K562 (cell line): ENCODE measurements around the gene ENOX2. TPM values are rescaled to one million over a fixed set of nuclear protein-coding genes. Genes with fewer than 3 reads are reported as not detected.

Experiments used
- ATF7 ChIP-seq: fragments of 450-650 bp; IDR thresholded peaks from 2 replicates; pipeline ENCODE4 v1.7.1; 2014; ENCODE audit warnings: mild to moderate bottlenecking, moderate library complexity
- C11orf30 ChIP-seq: fragments of 450-650 bp; IDR thresholded peaks from 2 replicates; pipeline ENCODE4 v1.6.1; 2016; ENCODE audit warnings: low read depth, mild to moderate bottlenecking
- CBFA2T2 ChIP-seq: fragments of 450-650 bp; conservative IDR thresholded peaks from 2 replicates; pipeline ENCODE4 v1.6.1; 2017; ENCODE audit warnings: mild to moderate bottlenecking
- DIDO1 ChIP-seq: fragments of 450-650 bp; IDR thresholded peaks from 2 replicates; pipeline ENCODE4 v1.6.1; 2016; ENCODE audit warnings: low read depth, missing biosample characterization, missing genetic modification characterization
- DPF2 ChIP-seq: fragments of 450-650 bp; IDR thresholded peaks from 2 replicates; pipeline ENCODE4 v1.6.1; 2016
- EP300 ChIP-seq: IDR thresholded peaks from 2 replicates; pipeline ENCODE4 v1.6.1; 2012; ENCODE audit warnings: low read length, improper control_type of control experiment
- GATAD2A ChIP-seq: fragments of 450-650 bp; IDR thresholded peaks from 2 replicates; pipeline ENCODE4 v1.6.1; 2017
- KDM1A ChIP-seq, 2 experiments: fragments of 450-650 bp; IDR thresholded peaks; 2 replicates each; pipeline ENCODE4 v1.6.1; 2016; ENCODE audit warnings: mild to moderate bottlenecking in 2 of 2
- MAFK ChIP-seq: IDR thresholded peaks from 2 replicates; pipeline ENCODE4 v1.6.1; 2011; ENCODE audit warnings: low read length, improper control_type of control experiment
- MGA ChIP-seq: fragments of 450-650 bp; IDR thresholded peaks from 2 replicates; pipeline ENCODE4 v1.6.1; 2016; ENCODE audit warnings: mild to moderate bottlenecking, moderate library complexity
- NCOR1 ChIP-seq: fragments of 450-650 bp; IDR thresholded peaks from 2 replicates; pipeline ENCODE4 v1.6.1; 2016; ENCODE audit warnings: mild to moderate bottlenecking, moderate library complexity
- SMAD4 ChIP-seq: fragments of 250-450 bp; sonication (Bioruptor Pico); conservative IDR thresholded peaks from 2 replicates; pipeline ENCODE4 v1.8.0; 2021; ENCODE audit warnings: inconsistent platforms, mild to moderate bottlenecking, moderate library complexity
- SPI1 ChIP-seq: IDR thresholded peaks from 2 replicates; pipeline ENCODE4 v1.6.1; 2011; ENCODE audit warnings: low read depth, low read length, control low read depth, borderline replicate concordance
- TEAD4 ChIP-seq, 2 experiments: sonication (generic) in 1 of 2; formaldehyde crosslinking in 1 of 2; IDR thresholded peaks; 2 replicates each; pipeline versions ENCODE4 v1.6.1 to v1.8.0; 2012 to 2022; ENCODE audit warnings: borderline replicate concordance in 1 of 2, inconsistent platforms in 1 of 2, low read length in 1 of 2, mild to moderate bottlenecking in 1 of 2, missing genetic modification reagents in 1 of 2
- TRIM24 ChIP-seq, 2 experiments: fragments of 450-650 bp; IDR thresholded peaks; 2 replicates each; pipeline ENCODE4 v1.6.1; 2016
- ZMIZ1 ChIP-seq, 2 experiments: fragments of 150-350 bp in 1 of 2; IDR thresholded peaks; 2 replicates each; pipeline ENCODE4 v1.6.1; 2012 to 2016; ENCODE audit warnings: low read depth in 2 of 2, low read length in 2 of 2, mild to moderate bottlenecking in 1 of 2, moderate library complexity in 1 of 2
- polyA plus RNA-seq, 8 experiments: library from polyadenylated mRNA; depleted of rRNA in 4 of 8; stranded (reverse) in 5 of 8; unstranded in 3 of 8; fragments of >200 nt; fragmentation: Nextera tagmentation in 2 of 8; fragmentation: Illumina TruSeq in 1 of 8; extraction: Ambion mirVana in 2 of 8; extraction: Trizol in 1 of 8; gene quantifications; 2 replicates each; pipeline versions ENCODE4 v1.2.1 to v1.2.3, GENCODE V29; 2011 to 2014; ENCODE audit warnings: inconsistent platforms in 1 of 8, missing spikeins in 1 of 8
- total RNA-seq, 7 experiments: library from RNA; depleted of rRNA in 6 of 7; stranded (reverse); fragments of >200 nt in 6 of 7; fragmentation: Illumina TruSeq in 2 of 7; extraction: Trizol in 2 of 7; gene quantifications; 2 replicates each; pipeline versions ENCODE4 v1.2.1 to v1.2.3, GENCODE V29; 2011 to 2021; ENCODE audit warnings: low replicate concordance in 1 of 7

Gene ENOX2
- total and polyA plus RNA-seq, 9 of the 15 experiments (the other 6 are each of a cell fraction or from before 2014, with no cell fraction given) = 6.1 to 24.0 (median 13.8) TPM

GRCh38 chrX:130594453-130594916 is 308.5 kb downstream of the ENOX2 start (continued):
- peak; percentile 47; the same call in 1 of the 2 replicates for TF ChIP-seq SPI1
- TF ChIP-seq DPF2 = peak; percentile 85
- peak; percentile 89 for TF ChIP-seq NCOR1
- peak; percentile 95 for TF ChIP-seq TEAD4 (IDR thresholded peaks at IDR 0.05; ENCODE audit: low read length)
- TF ChIP-seq TEAD4 (CRISPR knock-in tag; IDR thresholded peaks at IDR 0.05; ENCODE audit: borderline replicate concordance) = no peak
- peak; percentile 96 for TF ChIP-seq MAFK
- peak; percentile 75 for TF ChIP-seq MGA
- peak; percentile 92 for TF ChIP-seq CBFA2T2
- TF ChIP-seq GATAD2A = no peak
- peak; percentile 62 for TF ChIP-seq SMAD4 (CRISPR knock-in tag)
- peak; percentile 37; the same call in 1 of the 2 replicates for TF ChIP-seq ATF7
- no peak for TF ChIP-seq DIDO1 (tag)
- peak; percentile 96 for TF ChIP-seq C11orf30
- peak; percentile 92 for TF ChIP-seq EP300
- TF ChIP-seq KDM1A (IDR thresholded peaks at IDR 0.05) = peak; percentile 39 to 55; a peak in 2 of 4 replicates
- peak in 1 of 2 experiments; percentile 57; a peak in 1 of 4 replicates for TF ChIP-seq ZMIZ1 (IDR thresholded peaks at IDR 0.05; ENCODE audit: low read depth in 2 of 2, low read length in 2 of 2)
- TF ChIP-seq TRIM24 (IDR thresholded peaks at IDR 0.05) = peak; percentile 85
